Measurements from ENCODE around the gene CFAP97D2.

DNA sequence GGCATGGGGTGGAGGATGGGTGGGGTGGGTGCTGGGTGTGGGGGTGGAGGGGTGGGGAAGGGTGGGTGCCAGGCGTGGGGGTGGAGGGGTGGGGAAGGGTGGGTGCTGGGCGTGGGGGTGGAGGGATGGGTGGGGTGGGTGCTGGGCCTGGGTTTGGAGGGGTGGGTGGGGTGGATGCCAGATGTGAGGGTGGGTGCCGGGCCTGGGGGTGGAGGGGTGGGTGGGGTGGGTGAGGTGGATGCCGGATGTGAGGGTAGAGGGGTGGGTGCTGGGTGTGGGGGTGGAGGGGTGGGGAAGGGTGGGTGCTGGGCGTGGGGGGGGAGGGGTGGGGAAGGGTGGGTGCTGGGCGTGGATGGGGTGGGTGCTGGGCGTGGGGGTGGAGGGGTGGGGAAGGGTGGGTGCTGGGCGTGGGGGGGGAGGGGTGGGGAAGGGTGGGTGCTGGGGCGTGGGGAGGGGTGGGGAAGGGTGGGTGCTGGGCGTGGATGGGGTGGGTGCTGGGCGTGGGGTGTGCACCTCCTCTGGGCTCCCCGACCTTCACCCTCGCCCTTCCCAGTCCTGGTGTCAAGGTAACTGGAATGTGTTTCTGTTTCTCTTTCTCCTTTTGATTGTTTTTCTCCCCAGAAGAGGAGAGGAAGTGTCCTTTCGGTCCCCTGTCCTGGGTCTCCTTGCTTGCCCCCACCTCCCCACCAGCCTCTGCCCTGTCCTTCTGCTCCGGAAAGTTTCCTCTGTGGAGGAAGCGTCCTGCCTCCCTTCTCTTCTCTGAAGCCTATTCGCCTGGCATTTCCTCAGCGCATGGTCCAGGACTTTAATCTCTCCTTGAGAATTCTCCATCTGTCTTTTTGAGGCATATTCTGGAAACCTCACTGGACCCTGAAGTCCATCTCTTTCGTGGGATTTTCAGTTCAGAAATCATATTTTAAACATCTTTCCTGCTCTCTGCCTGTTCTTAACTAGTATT, 22.9 kb upstream of the CFAP97D2 start:
- TF ChIP-seq, protein P1, sequence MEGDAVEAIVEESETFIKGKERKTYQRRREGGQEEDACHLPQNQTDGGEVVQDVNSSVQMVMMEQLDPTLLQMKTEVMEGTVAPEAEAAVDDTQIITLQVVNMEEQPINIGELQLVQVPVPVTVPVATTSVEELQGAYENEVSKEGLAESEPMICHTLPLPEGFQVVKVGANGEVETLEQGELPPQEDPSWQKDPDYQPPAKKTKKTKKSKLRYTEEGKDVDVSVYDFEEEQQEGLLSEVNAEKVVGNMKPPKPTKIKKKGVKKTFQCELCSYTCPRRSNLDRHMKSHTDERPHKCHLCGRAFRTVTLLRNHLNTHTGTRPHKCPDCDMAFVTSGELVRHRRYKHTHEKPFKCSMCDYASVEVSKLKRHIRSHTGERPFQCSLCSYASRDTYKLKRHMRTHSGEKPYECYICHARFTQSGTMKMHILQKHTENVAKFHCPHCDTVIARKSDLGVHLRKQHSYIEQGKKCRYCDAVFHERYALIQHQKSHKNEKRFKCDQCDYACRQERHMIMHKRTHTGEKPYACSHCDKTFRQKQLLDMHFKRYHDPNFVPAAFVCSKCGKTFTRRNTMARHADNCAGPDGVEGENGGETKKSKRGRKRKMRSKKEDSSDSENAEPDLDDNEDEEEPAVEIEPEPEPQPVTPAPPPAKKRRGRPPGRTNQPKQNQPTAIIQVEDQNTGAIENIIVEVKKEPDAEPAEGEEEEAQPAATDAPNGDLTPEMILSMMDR (optimal IDR thresholded peaks at IDR 0.05 in 1 of 3, IDR thresholded peaks at IDR 0.05 in 1 of 3, conservative IDR thresholded peaks at IDR 0.05 in 1 of 3; ENCODE audit: extremely low read depth in 1 of 3, insufficient read depth in 2 of 3, low read length in 3 of 3) = no peak
- TF ChIP-seq EZH2 (IDR thresholded peaks at IDR 0.05; ENCODE audit: low read length) = no peak

All from keratinocyte (primary cell).